ENCODE data around the gene TLDC2.

The TLDC2 gene

GRCh38 chr20:36849333-36850065, 26.4 kb upstream of the TLDC2 start:
- DNase-seq (ENCODE audit: low read depth in 2 of 2) = no peak

GRCh38 chr20:36850759-36851158, 25.2 kb upstream of the TLDC2 start:
- DNase-seq (ENCODE audit: low read depth in 2 of 2) = no peak

GRCh38 chr20:36851490-36851889, 24.4 kb upstream of the TLDC2 start:
- no peak for DNase-seq (ENCODE audit: low read depth in 2 of 2)

- no peak for DNase-seq (ENCODE audit: low read depth in 2 of 2)
Observed at GRCh38 chr20:36852187-36852586, 23.8 kb upstream of the TLDC2 start.

GRCh38 chr20:36854348-36855240, 21.3 kb upstream of the TLDC2 start:
- no peak for DNase-seq (ENCODE audit: low read depth in 2 of 2)

GRCh38 chr20:36855241-36855657, 20.7 kb upstream of the TLDC2 start:
- DNase-seq (ENCODE audit: low read depth in 2 of 2) = no peak

GRCh38 chr20:36856195-36856594, 19.7 kb upstream of the TLDC2 start:
- DNase-seq (ENCODE audit: low read depth in 2 of 2) = no peak

GRCh38 chr20:36856691-36857635, 19.0 kb upstream of the TLDC2 start:
- no peak for DNase-seq (ENCODE audit: low read depth in 2 of 2)

GRCh38 chr20:36859282-36859555, 16.7 kb upstream of the TLDC2 start:
- DNase-seq (ENCODE audit: low read depth in 2 of 2) = no peak

GRCh38 chr20:36859700-36860330, 16.1 kb upstream of the TLDC2 start:
- DNase-seq (ENCODE audit: low read depth in 2 of 2) = no peak

GRCh38 chr20:36860339-36860738, 15.6 kb upstream of the TLDC2 start:
- DNase-seq (ENCODE audit: low read depth in 2 of 2) = no peak

- DNase-seq (ENCODE audit: low read depth in 2 of 2) = no peak
Observed at GRCh38 chr20:36860811-36861624, 14.9 kb upstream of the TLDC2 start.

- no peak for DNase-seq (ENCODE audit: low read depth in 2 of 2)
Observed at GRCh38 chr20:36861625-36861874, 14.4 kb upstream of the TLDC2 start.

GRCh38 chr20:36861875-36862801, 13.8 kb upstream of the TLDC2 start:
- no peak for DNase-seq (ENCODE audit: low read depth in 2 of 2)

- DNase-seq (ENCODE audit: low read depth in 2 of 2) = no peak
Observed at GRCh38 chr20:36862857-36863668, 12.9 kb upstream of the TLDC2 start.

GRCh38 chr20:36865076-36865860, 10.7 kb upstream of the TLDC2 start:
- DNase-seq (ENCODE audit: low read depth in 2 of 2) = no peak

- no peak for DNase-seq (ENCODE audit: low read depth in 2 of 2)
Observed at GRCh38 chr20:36865861-36866149, 10.1 kb upstream of the TLDC2 start.

GRCh38 chr20:36866164-36866563, 9.8 kb upstream of the TLDC2 start:
- no peak for DNase-seq (ENCODE audit: low read depth in 2 of 2)
